Measurements from ENCODE around the gene ACSL5. TPM values are rescaled to one million over a fixed set of nuclear protein-coding genes. Genes with fewer than 3 reads are reported as not detected.

ACSL5 gene
- total RNA-seq, 4 donors from 2014 or later: 6.8 to 17.0 (median 10.0) TPM

GRCh38 chr10:112344261-112344660, 29.7 kb upstream of the ACSL5 start:
- DNase-seq: no peak
- no peak overlapping the region for H3K4me3 ChIP-seq (replicated peaks in 1 of 3)
- no peak for TF ChIP-seq CTCF (IDR thresholded peaks at IDR 0.05)
- TF ChIP-seq POLR2A (IDR thresholded peaks at IDR 0.05): no peak
- H3K9me3 ChIP-seq: no peaks in the 10 kb centered on the region
- H3K4me1 ChIP-seq: no peaks in the 10 kb centered on the region
- no peaks in the 10 kb centered on the region for H3K27me3 ChIP-seq
- intact Hi-C loops (cut with DNase I): no loop called here
- WGBS, 2 donors: 58 to 85% methylated on average over 6 of the region's 6 CpGs
- no peak overlapping the region for H3K27ac ChIP-seq
- no peaks in the 10 kb centered on the region for H3K36me3 ChIP-seq

GRCh38 chr10:112345202-112345601, 28.7 kb upstream of the ACSL5 start:
- intact Hi-C loops (cut with DNase I): no loop called here
- no peaks in the 10 kb centered on the region for H3K27me3 ChIP-seq
- 62 to 74% methylated on average over 3 of the region's 3 CpGs for WGBS, 2 donors
- H3K9me3 ChIP-seq: no peaks in the 10 kb centered on the region
- H3K4me1 ChIP-seq: no peaks in the 10 kb centered on the region
- TF ChIP-seq POLR2A (IDR thresholded peaks at IDR 0.05) (no peak), CTCF (IDR thresholded peaks at IDR 0.05) (no peak)
- H3K4me3 ChIP-seq (replicated peaks in 1 of 3): no peak overlapping the region
- DNase-seq: no peak
- no peak overlapping the region for H3K27ac ChIP-seq
- no peaks in the 10 kb centered on the region for H3K36me3 ChIP-seq

DNA sequence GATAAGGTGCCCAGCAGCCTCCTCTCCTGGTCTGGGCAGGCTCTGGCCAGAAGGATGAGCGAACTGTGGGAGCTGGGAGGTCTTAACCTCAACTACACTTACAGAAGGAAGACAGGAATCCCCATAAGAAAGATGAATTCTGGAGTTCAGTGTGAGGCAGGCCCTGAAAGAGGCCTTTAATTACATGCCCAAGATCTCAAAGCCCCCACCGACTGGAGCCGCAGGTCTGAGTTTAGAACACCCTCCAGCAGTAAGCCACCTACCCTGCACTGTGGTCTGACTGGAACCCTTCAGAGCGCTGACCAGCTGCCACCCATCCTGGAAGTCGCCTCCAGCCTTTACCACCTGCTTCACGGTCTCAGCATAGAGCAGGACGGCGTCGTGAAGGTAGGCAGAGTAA, 28.2 kb upstream of the ACSL5 start:
- intact Hi-C loops (cut with DNase I): no loop called here
- no peak overlapping the region for H3K4me3 ChIP-seq (replicated peaks in 1 of 3)
- no peaks in the 10 kb centered on the region for H3K4me1 ChIP-seq
- TF ChIP-seq CTCF (IDR thresholded peaks at IDR 0.05): no peak
- DNase-seq: no peak
- H3K27me3 ChIP-seq: no peaks in the 10 kb centered on the region
- no peaks in the 10 kb centered on the region for H3K36me3 ChIP-seq
- no peaks in the 10 kb centered on the region for H3K9me3 ChIP-seq
- no peak overlapping the region for H3K27ac ChIP-seq
- WGBS, 2 donors: 91 to 95% methylated on average over 9 of the region's 9 CpGs

GRCh38 chr10:112346774-112347173, 27.1 kb upstream of the ACSL5 start:
- Histone ChIP-seq H3K4me1 (no peaks in the 10 kb centered on the region), H3K9me3 (no peaks in the 10 kb centered on the region), H3K27ac (no peak overlapping the region), H3K27me3 (no peaks in the 10 kb centered on the region), H3K36me3 (no peaks in the 10 kb centered on the region), H3K4me3 (replicated peaks in 1 of 3) (no peak overlapping the region)
- no peak for DNase-seq
- intact Hi-C loops (cut with DNase I): no loop called here
- TF ChIP-seq POLR2A (IDR thresholded peaks at IDR 0.05) (no peak), CTCF (IDR thresholded peaks at IDR 0.05) (no peak)
- 90 to 92% methylated on average over 5 of the region's 5 CpGs for WGBS, 2 donors

DNA sequence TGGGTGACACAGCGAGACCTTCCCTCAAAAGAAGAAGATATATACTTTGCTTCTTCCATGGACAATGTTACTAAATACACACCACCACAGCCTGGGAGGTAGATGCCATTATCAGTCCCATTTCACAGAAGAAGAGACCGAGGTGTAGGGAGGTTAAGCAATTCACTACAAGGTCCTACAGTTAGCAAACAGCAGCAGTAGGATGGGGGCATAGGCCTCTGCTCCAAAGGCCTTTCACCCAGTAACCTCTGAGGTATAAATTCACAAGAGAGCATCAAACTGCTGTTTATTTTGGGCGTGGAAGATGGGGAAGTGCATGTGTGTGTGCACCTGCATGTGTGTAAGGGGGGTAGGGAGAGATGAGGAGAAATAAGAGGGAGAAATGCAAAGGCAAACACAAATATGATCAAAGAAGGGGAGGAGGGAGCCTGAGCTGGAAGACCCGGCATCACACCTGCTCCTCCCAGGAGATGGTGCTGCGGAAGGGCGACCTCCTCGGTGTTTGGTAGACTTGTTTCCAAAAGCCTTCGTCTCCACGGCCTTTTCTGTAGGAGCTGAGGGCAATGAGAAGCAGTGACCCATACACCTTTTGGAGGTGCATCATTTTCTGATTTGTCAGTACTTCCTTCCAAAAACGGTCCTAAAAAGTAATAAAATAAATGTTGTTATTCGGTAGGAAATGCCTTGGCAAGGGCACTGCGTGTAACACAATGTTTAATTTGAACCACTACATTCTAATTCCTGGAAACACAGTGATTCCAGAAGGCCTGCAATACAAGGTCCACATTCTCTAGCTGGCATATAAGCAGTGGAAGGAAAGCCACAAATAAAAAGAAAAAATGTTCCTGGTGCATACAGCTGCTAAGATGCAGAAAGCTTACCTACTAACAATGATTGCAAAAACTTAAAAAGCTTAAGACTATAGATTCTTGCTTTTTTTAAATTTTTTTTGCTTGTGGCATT, 25.9 kb upstream of the ACSL5 start:
- intact Hi-C loops (cut with DNase I): no loop called here
- no peak overlapping the region for H3K27ac ChIP-seq
- 85% methylated on average over 12 of the region's 12 CpGs for WGBS, 2 donors
- no peak for DNase-seq
- no peaks in the 10 kb centered on the region for H3K27me3 ChIP-seq
- H3K4me1 ChIP-seq: no peaks in the 10 kb centered on the region
- TF ChIP-seq CTCF (IDR thresholded peaks at IDR 0.05) (no peak), POLR2A (IDR thresholded peaks at IDR 0.05) (no peak)
- no peaks in the 10 kb centered on the region for H3K36me3 ChIP-seq
- H3K4me3 ChIP-seq (replicated peaks in 1 of 3): no peak overlapping the region
- no peaks in the 10 kb centered on the region for H3K9me3 ChIP-seq
